NCI-H1105 (cell line): Measurements from ENCODE around the gene SGCB.

ENCODE experiments used
- DNase-seq: peaks from one replicate; lab custom pipeline; 2025; lab: John Stamatoyannopoulos, UW

SGCB gene

DNA sequence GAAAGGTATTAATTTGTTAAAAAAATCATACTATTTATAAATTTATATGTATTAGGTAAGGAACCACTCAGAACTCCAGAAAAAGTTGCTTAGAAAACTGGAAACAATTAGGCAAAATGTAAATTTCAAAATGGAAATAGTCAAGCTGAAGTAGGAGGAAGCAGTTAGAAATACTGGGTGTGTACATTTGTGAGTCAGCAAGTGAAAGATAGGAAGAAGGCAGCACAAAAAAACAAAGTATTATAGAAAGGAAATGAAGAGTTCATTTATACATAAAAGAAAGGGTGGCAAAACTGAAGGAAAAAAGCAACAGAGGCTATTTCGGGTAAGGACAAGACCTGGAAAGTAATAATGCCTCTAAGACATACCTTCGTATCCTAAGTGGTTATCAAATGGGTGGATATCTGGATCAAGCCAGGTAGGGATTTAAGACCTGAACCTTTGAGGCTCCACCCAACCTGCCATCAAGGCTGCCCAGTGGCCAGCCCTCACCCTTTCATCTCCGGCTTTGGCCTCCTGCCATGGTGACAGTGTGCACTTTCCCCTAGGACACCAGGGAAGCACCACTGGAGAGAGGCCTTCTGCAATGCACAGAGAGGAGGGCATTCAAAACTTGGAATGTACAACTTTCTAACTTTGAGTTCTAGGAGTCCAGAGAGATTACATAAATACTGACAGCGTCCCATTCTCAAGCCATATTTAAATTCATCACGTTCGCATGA, 18.0 kb downstream of the SGCB start, which contains the start of gene LRRC66:
Gene LRRC66 (minus strand): TSS at position 428 of the 722 bp plus-strand sequence. CDS start 2,750 bp downstream, outside the sequence.
- DNase-seq: no peak

- DNase-seq: no peak
Observed at GRCh38 chr4:52017814-52018213, 20.3 kb downstream of the SGCB start.

GRCh38 chr4:52016981-52017380, 21.1 kb downstream of the SGCB start:
- DNase-seq: no peak

- no peak for DNase-seq
Observed at GRCh38 chr4:52015366-52015765, 22.7 kb downstream of the SGCB start.

DNA sequence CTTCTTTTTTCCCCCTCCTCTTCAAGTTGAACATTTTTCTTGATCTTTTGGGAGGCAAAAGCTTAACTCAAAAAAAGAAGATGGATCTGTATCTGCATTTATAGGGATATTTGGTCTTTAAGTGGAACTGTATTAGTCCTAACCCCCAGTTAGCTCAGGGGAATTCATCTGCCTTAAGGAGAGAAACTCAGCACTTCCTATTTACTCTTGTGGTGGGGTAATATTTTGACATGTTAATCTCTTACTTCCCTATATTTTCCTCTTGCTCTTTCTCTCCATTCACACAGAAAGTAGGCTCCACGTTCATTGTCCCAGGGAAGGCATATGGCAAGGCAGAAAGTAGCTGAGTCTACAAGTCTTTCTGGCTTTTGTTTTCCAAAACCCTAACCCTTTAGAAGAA, 23.2 kb downstream of the SGCB start:
- DNase-seq: no peak

DNA sequence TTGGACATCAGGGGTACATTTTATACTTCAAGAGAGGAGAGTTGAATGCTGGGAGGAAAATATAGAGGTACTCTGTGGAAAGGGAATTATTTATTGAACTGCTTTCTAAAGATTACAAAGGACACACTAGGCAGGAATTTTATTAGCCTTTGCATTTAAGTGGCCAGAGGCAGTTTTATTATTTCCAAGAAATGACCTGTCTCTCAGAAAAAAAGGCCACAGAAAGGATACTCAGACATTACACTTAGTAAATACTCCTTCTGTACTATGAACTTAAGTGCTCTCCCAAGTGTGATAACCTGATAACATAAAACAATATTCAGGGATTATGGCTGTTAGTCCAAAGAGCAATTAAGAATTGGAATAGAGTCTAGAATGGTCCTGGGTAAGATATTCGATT, 25.4 kb downstream of the SGCB start:
- DNase-seq: no peak

DNA sequence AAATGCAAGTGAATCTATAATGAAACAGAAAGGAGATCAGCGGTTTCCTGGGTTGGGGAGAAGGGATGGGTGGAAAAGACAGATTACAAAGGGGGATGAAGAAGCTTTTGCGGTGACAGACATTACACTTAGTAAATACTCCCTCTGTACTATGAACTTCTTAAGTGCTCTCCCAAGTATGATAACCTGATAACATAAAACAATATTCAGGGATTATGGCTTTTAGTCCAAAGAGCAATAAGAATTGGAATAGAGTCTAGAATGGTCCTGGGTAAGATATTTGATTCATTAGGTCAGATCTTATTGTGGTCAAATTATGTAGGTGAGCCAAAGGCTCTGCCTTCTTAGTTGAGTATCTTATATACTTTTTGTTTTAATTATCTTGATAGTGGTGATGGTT, 27.1 kb downstream of the SGCB start:
- DNase-seq: no peak

DNA sequence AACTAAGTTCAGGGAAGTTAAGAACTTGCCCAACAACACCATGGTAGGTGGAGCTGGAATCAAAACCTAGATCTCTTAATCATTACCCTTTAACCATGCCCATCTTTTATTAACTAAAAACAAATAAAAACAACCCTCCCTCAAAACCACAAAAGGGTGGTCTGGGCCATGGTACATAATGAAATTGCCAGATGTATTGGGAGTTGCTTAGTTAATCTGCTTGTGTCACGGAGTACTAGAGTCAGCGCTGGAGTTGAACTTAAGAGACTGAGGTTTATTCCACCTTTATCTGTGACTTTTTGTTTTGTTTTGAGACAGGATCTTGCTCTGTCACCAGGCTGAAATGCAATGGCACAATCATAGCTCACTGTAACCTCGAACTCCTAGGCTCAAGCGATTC, 31.2 kb downstream of the SGCB start:
- DNase-seq: no peak

DNA sequence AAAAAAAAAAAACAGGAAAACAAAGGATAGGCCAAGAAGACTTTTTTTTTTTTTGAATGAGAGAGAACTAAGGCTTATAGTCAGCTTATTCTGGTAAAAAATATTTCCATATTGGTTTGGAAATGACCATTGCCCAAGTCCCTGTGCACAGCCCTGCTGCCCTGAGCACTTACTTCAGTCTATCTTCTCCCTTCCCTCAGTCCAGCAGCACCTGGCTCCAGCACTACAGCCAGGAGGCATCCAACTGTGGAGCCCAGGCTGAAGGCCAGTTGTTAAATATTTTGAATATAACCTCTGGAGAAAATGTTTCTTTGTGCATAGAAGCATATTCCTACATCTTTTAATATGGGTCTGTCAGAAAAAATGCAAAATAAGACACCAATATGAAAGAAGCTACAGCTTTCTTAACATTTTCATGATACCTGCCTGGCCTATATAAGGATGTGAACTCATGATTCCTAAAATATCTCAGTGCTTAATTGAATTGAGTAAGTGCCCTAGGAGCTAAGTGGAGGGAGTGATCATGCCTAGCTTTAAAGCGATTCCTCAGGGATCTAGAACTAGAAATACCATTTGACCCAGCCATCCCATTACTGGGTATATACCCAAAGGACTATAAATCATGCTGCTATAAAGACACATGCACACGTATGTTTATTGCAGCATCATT, 32.4 kb downstream of the SGCB start:
- no peak for DNase-seq

DNA sequence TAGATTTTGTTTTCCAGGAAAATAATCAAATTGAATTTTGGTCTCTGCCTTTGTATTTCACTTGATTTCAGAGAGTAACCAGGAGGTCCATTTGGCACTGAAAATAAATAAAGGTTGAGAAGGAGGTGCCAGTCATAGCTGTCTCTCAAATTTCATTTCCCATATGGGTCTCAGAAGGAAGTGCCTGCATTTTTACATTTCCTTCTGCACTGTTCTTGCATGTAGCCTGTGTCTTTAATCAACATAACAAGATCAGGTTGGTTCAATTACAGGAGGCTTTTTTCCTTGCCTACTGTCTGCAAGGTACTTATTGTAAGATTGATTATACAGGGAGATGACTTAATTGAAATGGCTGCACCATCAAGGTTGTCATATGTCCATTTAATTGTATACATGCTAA, 33.7 kb downstream of the SGCB start:
- DNase-seq: no peak

DNA sequence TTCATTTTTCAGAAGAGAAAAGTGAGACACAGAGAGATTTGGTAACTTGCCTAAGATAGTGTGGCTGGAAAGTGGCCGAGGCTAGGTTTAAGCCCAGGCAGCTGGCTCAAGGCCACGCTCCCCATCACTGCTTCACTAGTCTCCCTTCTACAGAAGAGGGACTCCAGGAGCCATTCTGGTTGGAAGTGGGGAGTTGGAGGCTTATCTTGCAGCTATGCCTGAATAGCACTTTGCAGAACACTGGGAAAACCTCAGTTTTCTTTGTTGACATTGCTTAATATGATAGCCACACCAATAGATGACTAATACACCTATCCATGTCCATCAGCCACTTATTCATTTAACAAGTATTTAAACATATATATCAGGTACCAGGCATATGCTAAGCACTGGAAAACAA, 36.5 kb downstream of the SGCB start:
- DNase-seq: no peak

- no peak for DNase-seq
Observed at GRCh38 chr4:51999250-51999649, 38.8 kb downstream of the SGCB start.

DNA sequence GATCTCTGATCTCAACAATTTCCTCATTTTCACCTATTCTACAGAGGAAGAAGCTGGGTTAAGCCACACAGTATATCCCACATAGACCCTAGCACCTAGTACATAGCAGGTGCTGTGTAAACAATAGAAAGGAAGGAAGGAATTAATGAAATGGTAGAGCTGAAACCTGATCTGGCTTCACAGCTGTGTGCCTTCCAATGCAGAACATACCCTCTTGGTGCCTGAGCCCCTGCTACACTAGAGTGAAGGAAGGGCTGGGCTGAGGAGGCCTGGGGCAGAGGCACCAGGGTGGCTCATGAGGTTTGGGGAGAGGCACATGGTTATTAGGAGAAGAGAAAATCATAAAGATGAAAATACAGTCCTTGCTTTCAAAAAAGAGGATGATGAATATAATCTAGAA, 39.3 kb downstream of the SGCB start:
- no peak for DNase-seq

- DNase-seq: no peak
Observed at GRCh38 chr4:51997647-51998046, 40.5 kb downstream of the SGCB start.

GRCh38 chr4:51995647-51996220, 42.4 kb downstream of the SGCB start:
- no peak for DNase-seq
